ENCODE data around the gene ADH5.
A peak's percentile ranks its signal among the peaks of the same experiment; 100 is the strongest.
"Not testable (repeated sequence)": the region's sequence is repeated elsewhere in the genome, so short reads cannot be mapped to it uniquely, and the experiment has no call there.

Gene ADH5

DNA sequence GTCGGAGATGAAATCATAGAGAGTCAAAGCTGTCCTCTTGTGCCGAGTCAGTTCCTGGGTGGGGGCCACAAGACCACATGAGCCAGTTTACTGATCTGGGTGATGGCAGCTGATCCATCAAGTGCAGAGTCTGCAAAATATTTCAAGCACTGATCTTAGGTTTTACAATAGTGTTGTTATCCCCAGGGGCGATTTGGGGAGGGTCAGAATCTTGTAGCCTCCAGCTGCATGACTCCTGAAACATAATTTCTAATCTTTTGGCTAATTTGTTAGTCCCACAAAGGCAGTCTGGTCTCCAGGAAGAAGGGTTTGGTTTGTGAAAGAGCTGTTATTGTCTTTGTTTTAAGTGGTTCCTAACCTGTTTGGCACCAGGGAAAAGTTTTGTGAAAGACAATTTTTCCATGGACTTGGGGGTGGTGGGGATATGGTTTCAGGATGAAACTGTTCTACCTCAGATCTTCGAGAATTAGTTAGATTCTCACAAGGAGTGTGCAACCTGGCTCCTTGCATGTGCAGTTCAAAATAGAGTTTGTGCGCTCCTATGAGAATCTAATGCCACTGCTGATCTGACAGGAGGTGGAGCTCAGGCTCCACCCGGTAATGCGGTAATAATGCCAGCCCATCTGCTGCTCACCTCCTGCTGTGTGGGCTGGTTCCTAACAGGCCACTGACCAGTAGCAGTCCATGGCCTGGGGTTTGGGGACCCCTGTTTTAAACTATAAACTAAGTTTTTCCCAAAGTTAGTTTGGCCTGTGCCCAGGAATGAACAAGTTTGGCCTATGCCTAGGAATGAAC lies 63.9 kb downstream of the ADH5 start:
- peak overlapping the region in 1 of 2 donors; percentile 26 for H3K9ac ChIP-seq (ENCODE audit: low read depth in 1 of 2, low read length in 2 of 2)
- H3K27me3 ChIP-seq (ENCODE audit: control insufficient read depth in 2 of 2, insufficient read depth in 2 of 2, low read length in 2 of 2) = no peaks in the 10 kb centered on the region
- peak overlapping the region in 1 of 2 donors; percentile 18 for H3K27ac ChIP-seq (ENCODE audit: low read depth in 2 of 2, low read length in 2 of 2)
- H3K4me1 ChIP-seq (ENCODE audit: control insufficient read depth in 2 of 2, insufficient read depth in 2 of 2, low read length in 2 of 2) = peaks cover 8 to 24% of the 10 kb centered on the region in 2 donors
- H3K36me3 ChIP-seq (ENCODE audit: control insufficient read depth in 2 of 2, insufficient read depth in 2 of 2, low read length in 2 of 2) = no peaks in the 10 kb centered on the region
- H3K4me3 ChIP-seq (ENCODE audit: low read length in 2 of 2) = peak overlapping the region; percentile 29 to 54
- H3K9me3 ChIP-seq (ENCODE audit: control insufficient read depth in 2 of 2, low read length in 2 of 2) = peaks cover 4% of the 10 kb centered on the region in 2 donors

DNA sequence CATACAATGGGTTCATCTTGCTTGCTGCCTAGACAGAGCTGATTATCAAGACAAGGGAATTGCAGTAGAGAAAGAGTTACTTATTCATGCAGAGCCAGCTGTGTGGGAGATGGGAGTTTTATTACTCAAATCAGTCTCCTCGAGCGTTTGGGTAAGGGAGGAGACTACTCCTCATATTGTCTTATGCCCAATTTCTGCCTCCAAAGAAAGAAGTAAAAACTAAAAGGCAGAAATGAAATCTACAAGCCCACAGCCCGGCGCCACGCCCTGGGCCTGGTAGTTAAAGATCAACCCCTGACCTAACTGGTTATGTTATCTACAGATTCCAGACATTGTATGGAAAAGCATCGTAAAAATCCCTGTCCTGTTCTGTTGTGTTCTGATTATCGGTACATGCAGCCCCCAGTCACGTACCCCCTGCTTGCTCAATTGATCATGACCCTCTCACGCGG lies 64.8 kb downstream of the ADH5 start:
- not testable (repeated sequence) for H3K27me3 ChIP-seq (ENCODE audit: control insufficient read depth in 2 of 2, insufficient read depth in 2 of 2, low read length in 2 of 2); H3K9me3 ChIP-seq (ENCODE audit: control insufficient read depth in 2 of 2, low read length in 2 of 2); H3K9ac ChIP-seq (ENCODE audit: low read depth in 1 of 2, low read length in 2 of 2); H3K36me3 ChIP-seq (ENCODE audit: control insufficient read depth in 2 of 2, insufficient read depth in 2 of 2, low read length in 2 of 2)
- Histone ChIP-seq H3K4me3 (ENCODE audit: low read length in 2 of 2) (peak overlapping the region; percentile 29 to 54), H3K27ac (ENCODE audit: low read depth in 2 of 2, low read length in 2 of 2) (peak overlapping the region; percentile 19 to 52), H3K4me1 (ENCODE audit: control insufficient read depth in 2 of 2, insufficient read depth in 2 of 2, low read length in 2 of 2) (peaks cover 8 to 24% of the 10 kb centered on the region in 2 donors)

DNA sequence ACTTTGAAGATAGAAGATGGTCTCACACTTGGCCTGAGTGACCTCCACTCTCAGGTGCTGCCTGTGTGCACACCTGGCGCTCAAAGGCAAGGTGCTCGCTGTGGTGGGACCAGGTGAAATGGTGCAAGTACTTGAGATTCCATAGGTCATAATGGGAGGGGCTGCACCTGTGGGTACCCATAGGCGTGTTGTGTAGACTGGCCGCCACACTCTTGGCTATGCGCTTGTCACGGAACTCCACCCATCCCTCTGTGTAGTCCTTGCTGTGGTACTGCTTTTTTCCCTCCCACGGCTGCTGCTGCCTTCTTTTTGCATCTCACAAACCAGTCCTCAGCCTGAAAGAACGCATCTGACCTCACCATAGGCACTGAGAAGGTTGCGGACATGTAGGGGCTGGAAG lies 66.0 kb downstream of the ADH5 start:
- peaks cover 4% of the 10 kb centered on the region in 2 donors for H3K9me3 ChIP-seq (ENCODE audit: control insufficient read depth in 2 of 2, low read length in 2 of 2)
- H3K27me3 ChIP-seq (ENCODE audit: control insufficient read depth in 2 of 2, insufficient read depth in 2 of 2, low read length in 2 of 2) = no peaks in the 10 kb centered on the region
- peaks cover 8 to 24% of the 10 kb centered on the region in 2 donors for H3K4me1 ChIP-seq (ENCODE audit: control insufficient read depth in 2 of 2, insufficient read depth in 2 of 2, low read length in 2 of 2)
- no peak overlapping the region for H3K9ac ChIP-seq (ENCODE audit: low read depth in 1 of 2, low read length in 2 of 2)
- peak overlapping the region in 1 of 2 donors; percentile 27 for H3K4me3 ChIP-seq (ENCODE audit: low read length in 2 of 2)
- H3K27ac ChIP-seq (ENCODE audit: low read depth in 2 of 2, low read length in 2 of 2) = no peak overlapping the region
- no peaks in the 10 kb centered on the region for H3K36me3 ChIP-seq (ENCODE audit: control insufficient read depth in 2 of 2, insufficient read depth in 2 of 2, low read length in 2 of 2)

DNA sequence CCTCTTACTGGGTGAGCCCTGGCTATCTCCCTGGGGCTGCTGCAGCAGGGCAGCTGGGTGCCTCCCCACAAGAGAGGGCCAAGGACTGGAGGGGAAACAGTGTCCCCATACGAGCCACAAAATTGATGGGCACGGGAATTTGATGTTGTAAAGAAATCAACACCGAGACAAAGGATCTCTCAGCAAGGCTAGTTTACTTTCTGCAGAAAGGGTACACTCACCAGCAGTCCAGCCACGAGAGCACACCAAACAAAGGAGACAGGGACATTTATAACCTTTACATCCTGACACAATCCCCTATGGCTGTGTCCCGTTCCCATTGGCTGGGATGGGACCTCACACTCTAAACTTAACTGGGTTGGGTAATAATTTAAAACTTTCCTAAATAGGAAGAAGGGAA lies 67.2 kb downstream of the ADH5 start:
- H3K9ac ChIP-seq (ENCODE audit: low read depth in 1 of 2, low read length in 2 of 2) = no peak overlapping the region
- H3K4me3 ChIP-seq (ENCODE audit: low read length in 2 of 2) = no peak overlapping the region
- no peaks in the 10 kb centered on the region for H3K27me3 ChIP-seq (ENCODE audit: control insufficient read depth in 2 of 2, insufficient read depth in 2 of 2, low read length in 2 of 2)
- peaks cover 4% of the 10 kb centered on the region in 2 donors for H3K9me3 ChIP-seq (ENCODE audit: control insufficient read depth in 2 of 2, low read length in 2 of 2)
- no peak overlapping the region for H3K27ac ChIP-seq (ENCODE audit: low read depth in 2 of 2, low read length in 2 of 2)
- peaks cover 5 to 22% of the 10 kb centered on the region in 2 donors for H3K4me1 ChIP-seq (ENCODE audit: control insufficient read depth in 2 of 2, insufficient read depth in 2 of 2, low read length in 2 of 2)
- H3K36me3 ChIP-seq (ENCODE audit: control insufficient read depth in 2 of 2, insufficient read depth in 2 of 2, low read length in 2 of 2) = no peaks in the 10 kb centered on the region

Data from mucosa of rectum (tissue), 2 donors.